Fibroblast of villous mesenchyme (primary cell): ENCODE measurements around the gene PTPRJ. TPM values are rescaled to one million over a fixed set of nuclear protein-coding genes. Genes with fewer than 3 reads are reported as not detected.
A peak's percentile ranks its signal among the peaks of the same experiment; 100 is the strongest.

Experiments
- DNase-seq: peaks from one replicate; pipeline ENCODE4 v3.0.0-alpha.2; 2010; ENCODE audit warnings: low read depth
- H3K4me3 ChIP-seq: 2 replicates; pipeline ENCODE4 v1.5.1; 2011; ENCODE audit warnings: low read depth, mild to moderate bottlenecking, low read length
- total RNA-seq: library from RNA; depleted of rRNA; stranded (reverse); fragments of >200 nt; gene quantifications from 2 replicates; pipeline ENCODE4 v1.2.3, GENCODE V29; 2012
- TF ChIP-seq, protein P1 (sequence below): IDR thresholded peaks from 2 replicates; pipeline ENCODE4 v1.5.1; 2012; ENCODE audit warnings: low read depth, mild to moderate bottlenecking, low read length; ENCODE audit not compliant: insufficient read depth

PTPRJ gene
- total RNA-seq, 1 donor: 29.8 TPM

- TF ChIP-seq, protein P1, sequence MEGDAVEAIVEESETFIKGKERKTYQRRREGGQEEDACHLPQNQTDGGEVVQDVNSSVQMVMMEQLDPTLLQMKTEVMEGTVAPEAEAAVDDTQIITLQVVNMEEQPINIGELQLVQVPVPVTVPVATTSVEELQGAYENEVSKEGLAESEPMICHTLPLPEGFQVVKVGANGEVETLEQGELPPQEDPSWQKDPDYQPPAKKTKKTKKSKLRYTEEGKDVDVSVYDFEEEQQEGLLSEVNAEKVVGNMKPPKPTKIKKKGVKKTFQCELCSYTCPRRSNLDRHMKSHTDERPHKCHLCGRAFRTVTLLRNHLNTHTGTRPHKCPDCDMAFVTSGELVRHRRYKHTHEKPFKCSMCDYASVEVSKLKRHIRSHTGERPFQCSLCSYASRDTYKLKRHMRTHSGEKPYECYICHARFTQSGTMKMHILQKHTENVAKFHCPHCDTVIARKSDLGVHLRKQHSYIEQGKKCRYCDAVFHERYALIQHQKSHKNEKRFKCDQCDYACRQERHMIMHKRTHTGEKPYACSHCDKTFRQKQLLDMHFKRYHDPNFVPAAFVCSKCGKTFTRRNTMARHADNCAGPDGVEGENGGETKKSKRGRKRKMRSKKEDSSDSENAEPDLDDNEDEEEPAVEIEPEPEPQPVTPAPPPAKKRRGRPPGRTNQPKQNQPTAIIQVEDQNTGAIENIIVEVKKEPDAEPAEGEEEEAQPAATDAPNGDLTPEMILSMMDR: no peak
- H3K4me3 ChIP-seq: no peak overlapping the region
- peak; percentile 59 for DNase-seq
Observed at GRCh38 chr11:48047616-48048015, 67.3 kb downstream of the PTPRJ start.

GRCh38 chr11:48049036-48049435 lies 68.7 kb downstream of the PTPRJ start:
- H3K4me3 ChIP-seq: no peak overlapping the region
- TF ChIP-seq, protein P1: no peak
- DNase-seq: no peak

GRCh38 chr11:48050304-48050703 lies 69.9 kb downstream of the PTPRJ start:
- no peak for DNase-seq
- TF ChIP-seq, protein P1: no peak

GRCh38 chr11:48051217-48051830 lies 71.0 kb downstream of the PTPRJ start:
- TF ChIP-seq, protein P1: no peak
- peak; percentile 44 for DNase-seq

More at GRCh38 chr11:48050304-48050703, 69.9 kb downstream of the PTPRJ start:
- H3K4me3 ChIP-seq: no peak overlapping the region

GRCh38 chr11:48052183-48053044 lies 72.1 kb downstream of the PTPRJ start:
- DNase-seq: no peak
- TF ChIP-seq, protein P1: no peak
- no peak overlapping the region for H3K4me3 ChIP-seq

More at GRCh38 chr11:48051217-48051830, 71.0 kb downstream of the PTPRJ start:
- no peak overlapping the region for H3K4me3 ChIP-seq

- no peak for DNase-seq
- TF ChIP-seq, protein P1: no peak
- H3K4me3 ChIP-seq: no peak overlapping the region
Observed at GRCh38 chr11:48054994-48055291, 74.6 kb downstream of the PTPRJ start.
